B cell (primary cell): ENCODE measurements around the gene SLC16A1. TPM values are rescaled to one million over a fixed set of nuclear protein-coding genes. Genes with fewer than 3 reads are reported as not detected.

ENCODE experiments used
- ATAC-seq: fragments of 200-7000 bp; cut with Tn5 transposase; one replicate; pipeline ENCODE4 v1.10.0; 2021; ENCODE audit warnings: low read depth, mild to moderate bottlenecking, moderate number of reproducible peaks, moderate library complexity
- CTCF ChIA-PET: fragments of 350-600 bp; sonication (Branson Sonifier 250); formaldehyde crosslinking; loops from one replicate; lab custom pipeline; 2021; ENCODE audit warnings: antibody characterized with exemption, inconsistent platforms; lab: Charles Lee
- POLR2A ChIA-PET: fragments of 350-600 bp; sonication (Branson Sonifier 250); formaldehyde crosslinking; loops from one replicate; lab custom pipeline; 2021; ENCODE audit warnings: antibody characterized with exemption; lab: Charles Lee
- DNase-seq: peaks from one replicate; pipeline ENCODE4 v3.0.0; 2013
- H2AFZ ChIP-seq: 2 replicates; pipeline ENCODE4 v1.6.1; 2012; ENCODE audit warnings: mild to moderate bottlenecking, low read depth, low read length; ENCODE audit not compliant: insufficient read depth, poor library complexity, severe bottlenecking
- H3K27ac ChIP-seq, 2 donors: 1 replicate in 1 of 2; 2 replicates in 1 of 2; pipeline ENCODE4 v1.5.1; 2012 to 2013; ENCODE audit warnings: low read length in 2 of 2, mild to moderate bottlenecking in 2 of 2, moderate library complexity in 1 of 2
- H3K27me3 ChIP-seq, 4 experiments: fragments of 200-600 bp in 1 of 4; sonication (generic) in 1 of 4; replicated peaks in 1 of 4; 1 replicate in 2 of 4; 2 replicates in 2 of 4; pipeline versions ENCODE4 v1.6.1 to v1.7.0; 2013 to 2016; ENCODE audit warnings: low read length in 3 of 4, mild to moderate bottlenecking in 2 of 4, mixed read lengths in 1 of 4, moderate library complexity in 1 of 4; ENCODE audit not compliant: insufficient read depth in 4 of 4, control insufficient read depth in 3 of 4; ENCODE audit errors: control extremely low read depth in 1 of 4
- H3K36me3 ChIP-seq, 2 experiments: replicated peaks in 1 of 2; 1 replicate in 1 of 2; 2 replicates in 1 of 2; pipeline versions ENCODE4 v1.6.1 to v1.7.1; 2013; ENCODE audit warnings: low read length in 1 of 2; ENCODE audit not compliant: insufficient read depth in 2 of 2, control insufficient read depth in 1 of 2; ENCODE audit errors: control extremely low read depth in 1 of 2, extremely low read depth in 1 of 2
- H3K4me1 ChIP-seq, 2 donors: fragments of 200-600 bp in 1 of 2; sonication (generic) in 1 of 2; 1 replicate in 1 of 2; 2 replicates in 1 of 2; pipeline versions ENCODE4 v1.5.1 to v1.6.1; 2013 to 2017; ENCODE audit warnings: low read length in 2 of 2; ENCODE audit not compliant: control insufficient read depth in 2 of 2, insufficient read depth in 2 of 2
- H3K4me2 ChIP-seq: replicated peaks from 2 replicates; pipeline ENCODE3; 2012; ENCODE audit warnings: mild to moderate bottlenecking, low read depth, low read length; ENCODE audit not compliant: poor library complexity, severe bottlenecking
- H3K4me3 ChIP-seq, 5 experiments: fragments of 200-600 bp in 1 of 5; sonication (generic) in 1 of 5; 1 replicate in 3 of 5; 2 replicates in 2 of 5; pipeline versions ENCODE4 v1.5.1 to v1.7.0; 2011 to 2016; ENCODE audit warnings: low read length in 4 of 5, mild to moderate bottlenecking in 4 of 5, low read depth in 2 of 5, control low read depth in 1 of 5, moderate library complexity in 1 of 5; ENCODE audit not compliant: insufficient read depth in 1 of 5; ENCODE audit errors: control extremely low read depth in 1 of 5, extremely low read depth in 1 of 5
- H3K79me2 ChIP-seq: fragments of 200-600 bp; sonication (generic); one replicate; pipeline ENCODE4 v1.6.0; 2016; ENCODE audit warnings: low read length; ENCODE audit not compliant: control insufficient read depth, insufficient read depth
- H3K9ac ChIP-seq: fragments of 200-600 bp; sonication (generic); 2 replicates; pipeline ENCODE4 v1.6.1; 2017; ENCODE audit warnings: mild to moderate bottlenecking, low read length, moderate library complexity
- H3K9me3 ChIP-seq, 3 donors: one replicate each; pipeline versions ENCODE4 v1.6.1 to v1.7.1; 2013; ENCODE audit warnings: low read length in 2 of 3; ENCODE audit not compliant: control insufficient read depth in 2 of 3, insufficient read depth in 1 of 3; ENCODE audit errors: control extremely low read depth in 1 of 3
- H4K20me1 ChIP-seq: 2 replicates; pipeline ENCODE4 v1.6.0; 2012; ENCODE audit warnings: mild to moderate bottlenecking, low read length; ENCODE audit not compliant: insufficient read depth, control insufficient read depth, poor library complexity, severe bottlenecking
- H3K27ac Mint-ChIP-seq: one replicate; pipeline ENCODE4 v1.8.0; 2021; ENCODE audit warnings: mixed read lengths
- H3K27me3 Mint-ChIP-seq: one replicate; pipeline ENCODE4 v1.8.0; 2021; ENCODE audit warnings: mixed read lengths
- H3K4me1 Mint-ChIP-seq: one replicate; pipeline ENCODE4 v1.8.0; 2021; ENCODE audit warnings: mixed read lengths
- H3K4me3 Mint-ChIP-seq: one replicate; pipeline ENCODE4 v1.8.0; 2021; ENCODE audit warnings: mixed read lengths
- H3K9me3 Mint-ChIP-seq: one replicate; pipeline ENCODE4 v1.8.0; 2022; ENCODE audit warnings: mixed read lengths; ENCODE audit not compliant: insufficient read depth
- CTCF ChIP-seq: fragments of 200-600 bp; IDR thresholded peaks from one replicate; pipeline ENCODE4 v1.8.0; 2022; ENCODE audit warnings: antibody characterized with exemption, mild to moderate bottlenecking
- EZH2 ChIP-seq: IDR thresholded peaks from 2 replicates; pipeline ENCODE4 v1.6.1; 2012; ENCODE audit warnings: borderline replicate concordance, low read depth, mild to moderate bottlenecking, moderate library complexity, low read length; ENCODE audit not compliant: insufficient read depth, poor library complexity, severe bottlenecking
- WGBS: methylation state at CpG from one replicate; pipeline ENCODE4 v1.1.5; 2013; ENCODE audit warnings: missing lambda C conversion rate; ENCODE audit not compliant: insufficient coverage; 5-methylcytosine and 5-hydroxymethylcytosine counted together
- intact Hi-C: fragments of 100-400 bp; cut with micrococcal nuclease; formaldehyde crosslinking; loops from one replicate; pipeline ENCODE4 v1.10.0; 2022
- polyA plus RNA-seq: library from polyadenylated mRNA; depleted of rRNA; stranded (reverse); fragments of >200 nt; gene quantifications from 2 replicates; pipeline ENCODE4 v1.2.3, GENCODE V29; 2012
- total RNA-seq, 2 donors: library from RNA; stranded (reverse); fragments of 120-200 nt in 1 of 2; gene quantifications; 1 replicate in 1 of 2; 2 replicates in 1 of 2; pipeline versions ENCODE4 v1.2.3 to v1.2.4, GENCODE V29; 2013 to 2022

SLC16A1 gene
- total and polyA plus RNA-seq, 2 donors (not counting 1 experiment from before 2014, with no cell fraction given): 2.1 to 13.0 TPM

- Histone ChIP-seq H3K4me3 (no peak overlapping the region), H3K27me3 (no peaks in the 10 kb centered on the region), H4K20me1 (no peaks in the 10 kb centered on the region), H3K4me2 (no peak overlapping the region), H3K9ac (no peak overlapping the region), H3K9me3 (no peaks in the 10 kb centered on the region), H2AFZ (no peak overlapping the region), H3K79me2 (no peaks in the 10 kb centered on the region), H3K4me1 (no peaks in the 10 kb centered on the region), H3K36me3 (no peaks in the 10 kb centered on the region), H3K27ac (no peak overlapping the region)
- Mint-ChIP-seq H3K27ac (no peak overlapping the region), H3K27me3 (no peaks in the 10 kb centered on the region), H3K9me3 (no peaks in the 10 kb centered on the region), H3K4me1 (no peaks in the 10 kb centered on the region), H3K4me3 (no peak overlapping the region)
- no peak for TF ChIP-seq EZH2
- no peak for TF ChIP-seq CTCF
- intact Hi-C loops: no loop called here
- POLR2A ChIA-PET: no interaction called here
- no peak for DNase-seq
- no peak for ATAC-seq
- WGBS: 92% methylated on average over 1 of the region's 7 CpGs
- CTCF ChIA-PET: no interaction called here
Observed at GRCh38 chr1:112990271-112990670, 34.3 kb upstream of the SLC16A1 start.

GRCh38 chr1:112988367-112988766 lies 32.4 kb upstream of the SLC16A1 start:
- intact Hi-C loops: no loop called here
- no peaks in the 10 kb centered on the region for H3K27me3 ChIP-seq
- no peaks in the 10 kb centered on the region for H3K36me3 ChIP-seq
- Mint-ChIP-seq H3K4me3 (no peak overlapping the region), H3K27ac (no peak overlapping the region), H3K9me3 (no peaks in the 10 kb centered on the region), H3K4me1 (peaks cover 9% of the 10 kb centered on the region), H3K27me3 (no peaks in the 10 kb centered on the region)
- ChIA-PET POLR2A (no interaction called here), CTCF (no interaction called here)
- H3K9ac ChIP-seq: no peak overlapping the region
- H3K4me2 ChIP-seq: no peak overlapping the region
- no peak overlapping the region for H2AFZ ChIP-seq
- DNase-seq (no peak), ATAC-seq (no peak)
- no CpG with 5 or more reads among the region's 1 CpG for WGBS
- no peaks in the 10 kb centered on the region for H3K79me2 ChIP-seq
- TF ChIP-seq EZH2: no peak
- TF ChIP-seq CTCF: no peak
- no peak overlapping the region for H3K4me3 ChIP-seq
- no peaks in the 10 kb centered on the region for H3K9me3 ChIP-seq
- H3K4me1 ChIP-seq: peaks cover 8 to 9% of the 10 kb centered on the region in 2 donors
- no peak overlapping the region for H3K27ac ChIP-seq
- no peaks in the 10 kb centered on the region for H4K20me1 ChIP-seq
